GM23338 (cell line): ENCODE results near the gene ORAI2.

Experiments
- CREB1 ChIP-seq: fragments of 250-450 bp; sonication (Bioruptor Pico); IDR thresholded peaks from 2 replicates; pipeline ENCODE4 v1.5.0; 2020; ENCODE audit warnings: low read depth, mild to moderate bottlenecking, moderate library complexity
- CTCF ChIP-seq, 2 experiments: fragments of 200-600 bp in 1 of 2; sonication (generic) in 1 of 2; conservative IDR thresholded peaks; 2 replicates each; pipeline versions ENCODE4 v1.5.1 to v1.6.1; 2016 to 2017; ENCODE audit warnings: antibody characterized with exemption in 2 of 2, low read depth in 2 of 2, mild to moderate bottlenecking in 2 of 2, moderate library complexity in 1 of 2
- ETS1 ChIP-seq: IDR thresholded peaks from 2 replicates; pipeline ENCODE4 v1.6.1; 2016; ENCODE audit warnings: antibody characterized with exemption
- EZH2 ChIP-seq: fragments of 200-600 bp; sonication (generic); IDR thresholded peaks from one replicate; pipeline ENCODE4 v1.8.0; 2017; ENCODE audit warnings: antibody characterized with exemption, mild to moderate bottlenecking, low read depth; ENCODE audit not compliant: unreplicated experiment
- EZH2phosphoT487 ChIP-seq: fragments of 200-600 bp; sonication (generic); IDR thresholded peaks from one replicate; pipeline ENCODE4 v1.8.1; 2018; ENCODE audit warnings: antibody characterized with exemption; ENCODE audit not compliant: unreplicated experiment
- JUNB ChIP-seq: IDR thresholded peaks from one replicate; pipeline ENCODE4 v1.6.1; 2016; ENCODE audit warnings: antibody characterized with exemption; ENCODE audit not compliant: unreplicated experiment
- POLR2AphosphoS5 ChIP-seq: IDR thresholded peaks from 2 replicates; pipeline ENCODE4 v1.6.1; 2016; ENCODE audit warnings: antibody characterized with exemption, low read depth
- REST ChIP-seq: IDR thresholded peaks from one replicate; pipeline ENCODE4 v1.6.1; 2018; ENCODE audit warnings: antibody characterized with exemption; ENCODE audit not compliant: unreplicated experiment
- STAT1 ChIP-seq: IDR thresholded peaks from one replicate; pipeline ENCODE4 v1.6.1; 2016; ENCODE audit warnings: antibody characterized with exemption; ENCODE audit not compliant: unreplicated experiment
- ZNF114 ChIP-seq: fragments of 250-450 bp; sonication (Bioruptor Pico); IDR thresholded peaks from 2 replicates; pipeline ENCODE4 v1.5.0; 2020; ENCODE audit warnings: mild to moderate bottlenecking, moderate library complexity

- TF ChIP-seq CTCF (conservative IDR thresholded peaks at IDR 0.05; ENCODE audit: low read depth in 2 of 2) (no peak), EZH2 (no peak), JUNB (no peak), POLR2AphosphoS5 (no peak), ZNF114 (CRISPR knock-in tag) (no peak), STAT1 (no peak), EZH2phosphoT487 (no peak), ETS1 (no peak), REST (no peak), CREB1 (CRISPR knock-in tag) (no peak)
Observed at GRCh38 chr7:102425639-102426267, 7.6 kb upstream of the ORAI2 start.
